Choroid plexus epithelial cell (primary cell): ENCODE results near the gene PPME1.
"Not testable (repeated sequence)": the region's sequence is repeated elsewhere in the genome, so short reads cannot be mapped to it uniquely, and the experiment has no call there.

Source experiments
- DNase-seq: peaks from one replicate; pipeline ENCODE4 v3.0.0-alpha.2; 2010; ENCODE audit warnings: low read depth
- H3K4me3 ChIP-seq: 2 replicates; pipeline ENCODE4 v1.5.1; 2011; ENCODE audit warnings: low read depth, mild to moderate bottlenecking, control low read depth, low read length, moderate library complexity
- CTCF ChIP-seq: conservative IDR thresholded peaks from 2 replicates; pipeline ENCODE4 v1.5.1; 2011; ENCODE audit warnings: low read depth, mild to moderate bottlenecking, control low read depth, inconsistent platforms, low read length, moderate library complexity

Gene PPME1

DNA sequence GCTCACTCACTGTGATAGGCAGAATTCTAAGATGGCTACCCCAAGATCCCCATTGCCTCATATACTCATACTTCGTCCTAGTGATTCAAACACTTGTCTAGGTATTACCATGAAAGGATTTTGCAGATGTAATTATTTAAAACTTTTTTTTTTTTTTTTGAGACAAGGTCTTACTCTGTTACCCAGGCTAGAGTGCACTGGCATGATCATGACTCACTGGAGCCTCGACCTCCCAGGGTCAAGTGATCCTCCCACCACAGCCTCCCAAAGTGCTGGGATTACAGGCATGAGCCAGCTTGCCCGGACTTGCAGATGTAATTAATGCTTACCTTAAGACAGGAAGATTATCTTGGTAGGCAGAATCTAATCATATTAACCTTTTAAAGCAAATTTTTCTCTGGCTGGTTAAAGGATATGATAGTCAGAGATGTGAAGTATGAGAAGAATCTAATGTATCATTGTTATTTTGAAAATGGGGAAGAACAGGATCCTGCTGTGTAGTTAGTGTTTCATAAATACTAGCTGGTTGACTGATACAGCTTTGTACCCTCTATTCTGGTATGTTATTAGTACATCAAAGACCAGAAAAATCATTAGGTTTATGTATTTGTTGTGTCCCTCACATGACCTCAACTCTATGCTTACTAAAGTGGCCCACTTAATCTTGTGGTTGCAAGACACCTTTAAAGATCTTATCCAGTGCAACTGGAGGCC is 35.8 kb upstream of the PPME1 start:
- DNase-seq, result peak; percentile 63
- H3K4me3 ChIP-seq, result no peak overlapping the region
- TF ChIP-seq CTCF, result no peak

GRCh38 chr11:74138021-74138420 is 33.1 kb upstream of the PPME1 start:
- no peak overlapping the region for H3K4me3 ChIP-seq
- TF ChIP-seq CTCF, result no peak
- DNase-seq, result peak; percentile 59

DNA sequence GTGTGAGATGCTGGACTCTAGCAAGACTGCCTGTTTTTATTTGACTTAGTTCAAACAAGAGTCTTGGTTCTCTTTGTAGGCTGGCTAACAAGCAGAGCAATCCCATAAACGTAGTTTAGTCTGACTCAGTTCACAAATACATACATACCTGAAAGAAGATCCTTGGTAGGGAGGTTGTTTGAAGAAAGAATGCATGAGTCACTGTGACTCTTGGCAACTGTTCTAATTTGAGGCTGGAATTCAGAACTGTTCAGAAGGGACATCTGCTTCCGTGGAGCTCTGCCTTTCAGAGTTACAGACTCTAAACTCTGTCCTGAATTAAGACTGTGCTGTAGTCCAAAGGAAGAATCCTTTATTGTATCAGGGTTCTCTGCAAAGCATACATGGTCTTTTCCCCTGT is 32.5 kb upstream of the PPME1 start:
- H3K4me3 ChIP-seq, result no peak overlapping the region
- no peak for TF ChIP-seq CTCF
- peak; percentile 98 for DNase-seq

DNA sequence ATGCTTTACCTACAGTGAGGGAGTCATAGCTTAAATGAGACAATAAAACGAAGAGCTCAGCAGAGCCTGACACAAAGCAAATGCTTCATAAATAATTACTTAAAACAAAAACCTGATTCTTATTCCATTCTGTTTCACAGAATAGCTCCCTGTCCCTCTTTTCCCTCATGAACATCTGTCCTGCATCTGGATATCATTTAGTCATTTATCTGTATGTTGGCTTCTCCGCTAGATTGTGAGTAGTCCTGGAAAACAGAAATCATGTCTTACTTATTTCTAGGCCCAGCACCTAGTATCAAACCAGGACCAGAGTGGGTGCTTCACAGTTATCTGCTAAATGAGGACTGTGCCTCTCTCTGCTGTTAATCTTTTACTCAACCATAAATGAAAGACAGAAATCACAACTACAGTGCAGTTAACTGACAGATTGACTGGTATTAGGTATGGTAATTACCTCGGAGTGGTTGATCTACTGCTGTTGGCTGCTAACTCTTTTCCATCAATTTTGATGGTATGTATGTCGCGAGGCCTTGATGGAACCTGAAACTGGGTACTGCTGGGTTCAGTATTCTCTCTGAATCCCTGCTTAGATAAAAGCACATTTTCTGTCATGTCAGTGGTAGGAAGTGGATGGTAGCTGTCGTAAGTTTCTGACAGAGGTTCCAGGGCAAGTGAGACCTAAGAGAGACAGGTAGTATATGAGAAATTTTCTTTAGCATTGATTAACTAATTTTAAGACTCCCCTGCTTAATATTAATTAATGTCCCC is 31.8 kb upstream of the PPME1 start:
- no peak for TF ChIP-seq CTCF
- no peak overlapping the region for H3K4me3 ChIP-seq
- no peak for DNase-seq

- H3K4me3 ChIP-seq, DNase-seq: not testable (repeated sequence)
Measured at GRCh38 chr11:74139919-74140431, 31.1 kb upstream of the PPME1 start.

- DNase-seq, result no peak
- H3K4me3 ChIP-seq, result no peak overlapping the region
- TF ChIP-seq CTCF, result no peak
Measured at GRCh38 chr11:74141241-74141695, 29.8 kb upstream of the PPME1 start.

- DNase-seq, result no peak
- TF ChIP-seq CTCF, result no peak
- H3K4me3 ChIP-seq, result no peak overlapping the region
Measured at GRCh38 chr11:74141908-74142307, 29.2 kb upstream of the PPME1 start.
